ENCODE measurements around the gene MATCAP1.

MATCAP1 gene

GRCh38 chr16:67191411-67191994, 7.7 kb upstream of the MATCAP1 start:
- no peak for DNase-seq (ENCODE audit: low read depth in 2 of 2)

- no peak for DNase-seq (ENCODE audit: low read depth in 2 of 2)
Measured at GRCh38 chr16:67190448-67191399, 7.0 kb upstream of the MATCAP1 start.

GRCh38 chr16:67190041-67190440, 6.3 kb upstream of the MATCAP1 start, which contains the start of gene EXOC3L1:
EXOC3L1 (minus strand) TSS chr16:67190136; CDS start chr16:67189676, 460 bp downstream.
- DNase-seq (ENCODE audit: low read depth in 2 of 2): no peak

- no peak for DNase-seq (ENCODE audit: low read depth in 2 of 2)
Measured at GRCh38 chr16:67188798-67189197, 5.0 kb upstream of the MATCAP1 start.

GRCh38 chr16:67188323-67188722, 4.6 kb upstream of the MATCAP1 start:
- DNase-seq (ENCODE audit: low read depth in 2 of 2): no peak

GRCh38 chr16:67187175-67187890, 3.6 kb upstream of the MATCAP1 start:
- no peak for DNase-seq (ENCODE audit: low read depth in 2 of 2)

GRCh38 chr16:67186550-67186950, 2.8 kb upstream of the MATCAP1 start:
- no peak for DNase-seq (ENCODE audit: low read depth in 2 of 2)

- no peak for DNase-seq (ENCODE audit: low read depth in 2 of 2)
Measured at GRCh38 chr16:67185651-67186134, 1.9 kb upstream of the MATCAP1 start.

- DNase-seq (ENCODE audit: low read depth in 2 of 2): peak; percentile 54 to 63
Measured at GRCh38 chr16:67184995-67185650, 1.4 kb upstream of the MATCAP1 start.

GRCh38 chr16:67184453-67184994, 761 bp upstream of the MATCAP1 start:
- no peak for DNase-seq (ENCODE audit: low read depth in 2 of 2)

- no peak for DNase-seq (ENCODE audit: low read depth in 2 of 2)
Measured at GRCh38 chr16:67183284-67183626, 508 bp downstream of the MATCAP1 start.

GRCh38 chr16:67182288-67182687, 1.5 kb downstream of the MATCAP1 start:
- no peak for DNase-seq (ENCODE audit: low read depth in 2 of 2)

GRCh38 chr16:67181346-67181745, 2.4 kb downstream of the MATCAP1 start:
- no peak for DNase-seq (ENCODE audit: low read depth in 2 of 2)

- DNase-seq (ENCODE audit: low read depth in 2 of 2): no peak
Measured at GRCh38 chr16:67180166-67180565, 3.6 kb downstream of the MATCAP1 start.

- DNase-seq (ENCODE audit: low read depth in 2 of 2): no peak
Measured at GRCh38 chr16:67179421-67180080, 4.2 kb downstream of the MATCAP1 start.

- no peak for DNase-seq (ENCODE audit: low read depth in 2 of 2)
Measured at GRCh38 chr16:67177743-67178699, 5.7 kb downstream of the MATCAP1 start.

GRCh38 chr16:67176662-67177061, 7.1 kb downstream of the MATCAP1 start:
- no peak for DNase-seq (ENCODE audit: low read depth in 2 of 2)

GRCh38 chr16:67174706-67175231, 9.0 kb downstream of the MATCAP1 start:
- no peak for DNase-seq (ENCODE audit: low read depth in 2 of 2)

Data from activated CD8-positive, alpha-beta memory T cell treated with anti-CD3 and anti-CD28 coated beads for 4 hours (primary cell).